HG03571 (cell line): ENCODE data around the gene KCTD10.

ENCODE experiments used
- ATAC-seq: cut with Tn5 transposase; IDR thresholded peaks from one replicate; pipeline ENCODE4 v1.9.1; 2021; ENCODE audit not compliant: unreplicated experiment

The KCTD10 gene

GRCh38 chr12:109477185-109477962 is at the start of gene KCTD10, which contains the start of gene UBE3B:
TSS of gene KCTD10 (minus strand) at chr12:109477300. CDS start at chr12:109477262, 38 bp downstream.
TSS of gene UBE3B (plus strand) at chr12:109477634. CDS start at chr12:109483552, 5,918 bp downstream.
- peak; percentile 93 for ATAC-seq

GRCh38 chr12:109525279-109525585 is 48.1 kb upstream of the KCTD10 start:
- no peak for ATAC-seq

- no peak for ATAC-seq
Observed at GRCh38 chr12:109524466-109525278, 47.6 kb upstream of the KCTD10 start.

- no peak for ATAC-seq
Observed at GRCh38 chr12:109523504-109523903, 46.4 kb upstream of the KCTD10 start.

GRCh38 chr12:109523071-109523470 is 46.0 kb upstream of the KCTD10 start:
- ATAC-seq = no peak

GRCh38 chr12:109521831-109522230 is 44.7 kb upstream of the KCTD10 start:
- no peak for ATAC-seq

GRCh38 chr12:109519787-109520186 is 42.7 kb upstream of the KCTD10 start:
- no peak for ATAC-seq

GRCh38 chr12:109518820-109519665 is 41.9 kb upstream of the KCTD10 start:
- ATAC-seq = no peak

GRCh38 chr12:109517619-109518018 is 40.5 kb upstream of the KCTD10 start:
- no peak for ATAC-seq

GRCh38 chr12:109513977-109514376 is 36.9 kb upstream of the KCTD10 start:
- no peak for ATAC-seq

- ATAC-seq = no peak
Observed at GRCh38 chr12:109513051-109513450, 36.0 kb upstream of the KCTD10 start.

GRCh38 chr12:109512608-109513007 is 35.5 kb upstream of the KCTD10 start:
- ATAC-seq = no peak

GRCh38 chr12:109510196-109510595 is 33.1 kb upstream of the KCTD10 start:
- ATAC-seq = no peak

- ATAC-seq = no peak
Observed at GRCh38 chr12:109504068-109504467, 27.0 kb upstream of the KCTD10 start.

- ATAC-seq = no peak
Observed at GRCh38 chr12:109503611-109504010, 26.5 kb upstream of the KCTD10 start.

GRCh38 chr12:109502332-109502731 is 25.2 kb upstream of the KCTD10 start:
- no peak for ATAC-seq

GRCh38 chr12:109501299-109501698 is 24.2 kb upstream of the KCTD10 start:
- ATAC-seq = no peak

- no peak for ATAC-seq
Observed at GRCh38 chr12:109500406-109501185, 23.5 kb upstream of the KCTD10 start.

- no peak for ATAC-seq
Observed at GRCh38 chr12:109497675-109498074, 20.6 kb upstream of the KCTD10 start.

GRCh38 chr12:109496306-109496705 is 19.2 kb upstream of the KCTD10 start:
- ATAC-seq = no peak
